ENCODE data around the gene KLHL13. TPM values are rescaled to one million over a fixed set of nuclear protein-coding genes. Genes with fewer than 3 reads are reported as not detected.
"Not testable (repeated sequence)": the region's sequence is repeated elsewhere in the genome, so short reads cannot be mapped to it uniquely, and the experiment has no call there.

Gene KLHL13
- total RNA-seq = 0.20 TPM in 1 of 2 replicates, not detected in the other

GRCh38 chrX:118116713-118117550 lies at the start of gene KLHL13:
Gene KLHL13, minus strand, starts transcription at chrX:118116810. Its CDS starts 88,337 bp downstream, at chrX:118028473.
- intact Hi-C loops (cut with micrococcal nuclease) = no loop called here
- Mint-ChIP-seq H3K27ac (peak within 1 kb of the TSS; percentile 38), H3K36me3 (ENCODE audit: low read depth) (no peaks in the 10 kb centered on the region), H3K9me3 (no peaks in the 10 kb centered on the region), H3K4me1 (ENCODE audit: low read depth) (peaks cover 6% of the 10 kb centered on the region), H3K27me3 (ENCODE audit: insufficient read depth) (peaks cover 24% of the 10 kb centered on the region), H3K4me3 (peak within 1 kb of the TSS; percentile 76)
- DNase-seq (ENCODE audit: low spot score) = no peak

GRCh38 chrX:118164138-118164537 lies 47.5 kb upstream of the KLHL13 start:
- intact Hi-C loops (cut with micrococcal nuclease) = no loop called here
- H3K4me1 Mint-ChIP-seq (ENCODE audit: low read depth) = no peaks in the 10 kb centered on the region
- H3K36me3 Mint-ChIP-seq (ENCODE audit: low read depth) = no peaks in the 10 kb centered on the region
- no peak overlapping the region for H3K4me3 Mint-ChIP-seq
- H3K27me3 Mint-ChIP-seq (ENCODE audit: insufficient read depth) = peaks cover 2% of the 10 kb centered on the region
- H3K27ac Mint-ChIP-seq = no peak overlapping the region
- no peaks in the 10 kb centered on the region for H3K9me3 Mint-ChIP-seq
- DNase-seq (ENCODE audit: low spot score) = no peak

- peaks cover 2% of the 10 kb centered on the region for H3K27me3 Mint-ChIP-seq (ENCODE audit: insufficient read depth)
- no peaks in the 10 kb centered on the region for H3K4me1 Mint-ChIP-seq (ENCODE audit: low read depth)
- no peaks in the 10 kb centered on the region for H3K9me3 Mint-ChIP-seq
- no peaks in the 10 kb centered on the region for H3K36me3 Mint-ChIP-seq (ENCODE audit: low read depth)
- no peak for DNase-seq (ENCODE audit: low spot score)
- no peak overlapping the region for H3K27ac Mint-ChIP-seq
- intact Hi-C loops (cut with micrococcal nuclease) = no loop called here
- no peak overlapping the region for H3K4me3 Mint-ChIP-seq
These were observed 40.5 kb upstream of the KLHL13 start for GRCh38 chrX:118156953-118157608.

GRCh38 chrX:118156254-118156952 lies 39.8 kb upstream of the KLHL13 start:
- Mint-ChIP-seq H3K27ac (no peak overlapping the region), H3K9me3 (no peaks in the 10 kb centered on the region), H3K36me3 (ENCODE audit: low read depth) (no peaks in the 10 kb centered on the region), H3K4me1 (ENCODE audit: low read depth) (no peaks in the 10 kb centered on the region), H3K27me3 (ENCODE audit: insufficient read depth) (no peaks in the 10 kb centered on the region), H3K4me3 (no peak overlapping the region)
- DNase-seq (ENCODE audit: low spot score) = no peak
- intact Hi-C loops (cut with micrococcal nuclease) = no loop called here

- no peak overlapping the region for H3K27ac Mint-ChIP-seq
- H3K4me1 Mint-ChIP-seq (ENCODE audit: low read depth) = no peaks in the 10 kb centered on the region
- H3K36me3 Mint-ChIP-seq (ENCODE audit: low read depth) = no peaks in the 10 kb centered on the region
- no peak overlapping the region for H3K4me3 Mint-ChIP-seq
- no peak for DNase-seq (ENCODE audit: low spot score)
- H3K9me3 Mint-ChIP-seq = no peaks in the 10 kb centered on the region
- no peaks in the 10 kb centered on the region for H3K27me3 Mint-ChIP-seq (ENCODE audit: insufficient read depth)
- intact Hi-C loops (cut with micrococcal nuclease) = no loop called here
These were observed 36.7 kb upstream of the KLHL13 start for GRCh38 chrX:118153270-118153669.

GRCh38 chrX:118152721-118153120 lies 36.1 kb upstream of the KLHL13 start:
- intact Hi-C loops (cut with micrococcal nuclease) = no loop called here

GRCh38 chrX:118148737-118149136 lies 32.1 kb upstream of the KLHL13 start:
- Mint-ChIP-seq H3K4me3 (no peak overlapping the region), H3K27me3 (ENCODE audit: insufficient read depth) (no peaks in the 10 kb centered on the region), H3K27ac (no peak overlapping the region), H3K9me3 (no peaks in the 10 kb centered on the region), H3K36me3 (ENCODE audit: low read depth) (no peaks in the 10 kb centered on the region), H3K4me1 (ENCODE audit: low read depth) (no peaks in the 10 kb centered on the region)
- intact Hi-C loops (cut with micrococcal nuclease) = no loop called here
- DNase-seq (ENCODE audit: low spot score) = no peak

More at GRCh38 chrX:118152721-118153120, 36.1 kb upstream of the KLHL13 start:
- Mint-ChIP-seq H3K4me3 (no peak overlapping the region), H3K27me3 (ENCODE audit: insufficient read depth) (no peaks in the 10 kb centered on the region), H3K9me3 (no peaks in the 10 kb centered on the region), H3K4me1 (ENCODE audit: low read depth) (no peaks in the 10 kb centered on the region), H3K27ac (no peak overlapping the region), H3K36me3 (ENCODE audit: low read depth) (no peaks in the 10 kb centered on the region)
- no peak for DNase-seq (ENCODE audit: low spot score)

- intact Hi-C loops (cut with micrococcal nuclease); H3K4me1 Mint-ChIP-seq (ENCODE audit: low read depth); H3K9me3 Mint-ChIP-seq; H3K4me3 Mint-ChIP-seq; H3K27me3 Mint-ChIP-seq (ENCODE audit: insufficient read depth); H3K36me3 Mint-ChIP-seq (ENCODE audit: low read depth); H3K27ac Mint-ChIP-seq; DNase-seq (ENCODE audit: low spot score): not testable (repeated sequence)
These were observed 31.2 kb upstream of the KLHL13 start for GRCh38 chrX:118147771-118148170.

- Mint-ChIP-seq H3K36me3 (ENCODE audit: low read depth) (no peaks in the 10 kb centered on the region), H3K27me3 (ENCODE audit: insufficient read depth) (no peaks in the 10 kb centered on the region), H3K4me1 (ENCODE audit: low read depth) (no peaks in the 10 kb centered on the region), H3K4me3 (no peak overlapping the region), H3K9me3 (no peaks in the 10 kb centered on the region), H3K27ac (no peak overlapping the region)
- intact Hi-C loops (cut with micrococcal nuclease) = no loop called here
- no peak for DNase-seq (ENCODE audit: low spot score)
These were observed 27.0 kb upstream of the KLHL13 start for GRCh38 chrX:118143578-118143977.

- H3K27ac Mint-ChIP-seq = no peak overlapping the region
- H3K4me1 Mint-ChIP-seq (ENCODE audit: low read depth) = no peaks in the 10 kb centered on the region
- intact Hi-C loops (cut with micrococcal nuclease) = no loop called here
- no peaks in the 10 kb centered on the region for H3K36me3 Mint-ChIP-seq (ENCODE audit: low read depth)
- H3K27me3 Mint-ChIP-seq (ENCODE audit: insufficient read depth) = no peaks in the 10 kb centered on the region
- no peak overlapping the region for H3K4me3 Mint-ChIP-seq
- no peak for DNase-seq (ENCODE audit: low spot score)
- H3K9me3 Mint-ChIP-seq = no peaks in the 10 kb centered on the region
These were observed 14.7 kb upstream of the KLHL13 start for GRCh38 chrX:118131336-118131735.

GRCh38 chrX:118129681-118130080 lies 13.1 kb upstream of the KLHL13 start:
- no peak for DNase-seq (ENCODE audit: low spot score)
- no peaks in the 10 kb centered on the region for H3K27me3 Mint-ChIP-seq (ENCODE audit: insufficient read depth)
- intact Hi-C loops (cut with micrococcal nuclease) = no loop called here
- H3K4me3 Mint-ChIP-seq = no peak overlapping the region
- H3K9me3 Mint-ChIP-seq = no peaks in the 10 kb centered on the region
- no peaks in the 10 kb centered on the region for H3K36me3 Mint-ChIP-seq (ENCODE audit: low read depth)
- no peaks in the 10 kb centered on the region for H3K4me1 Mint-ChIP-seq (ENCODE audit: low read depth)
- no peak overlapping the region for H3K27ac Mint-ChIP-seq

- intact Hi-C loops (cut with micrococcal nuclease) = no loop called here
- Mint-ChIP-seq H3K4me1 (ENCODE audit: low read depth) (no peaks in the 10 kb centered on the region), H3K27me3 (ENCODE audit: insufficient read depth) (no peaks in the 10 kb centered on the region), H3K9me3 (no peaks in the 10 kb centered on the region), H3K4me3 (no peak overlapping the region), H3K27ac (no peak overlapping the region), H3K36me3 (ENCODE audit: low read depth) (no peaks in the 10 kb centered on the region)
- DNase-seq (ENCODE audit: low spot score) = no peak
These were observed 12.1 kb upstream of the KLHL13 start for GRCh38 chrX:118128724-118129123.

- no peaks in the 10 kb centered on the region for H3K27me3 Mint-ChIP-seq (ENCODE audit: insufficient read depth)
- no peak overlapping the region for H3K4me3 Mint-ChIP-seq
- H3K4me1 Mint-ChIP-seq (ENCODE audit: low read depth) = no peaks in the 10 kb centered on the region
- intact Hi-C loops (cut with micrococcal nuclease) = no loop called here
- no peaks in the 10 kb centered on the region for H3K9me3 Mint-ChIP-seq
- no peak overlapping the region for H3K27ac Mint-ChIP-seq
- DNase-seq (ENCODE audit: low spot score) = no peak
- H3K36me3 Mint-ChIP-seq (ENCODE audit: low read depth) = no peaks in the 10 kb centered on the region
These were observed 9.7 kb upstream of the KLHL13 start for GRCh38 chrX:118126286-118126685.
